DMS 273 (cell line): ENCODE measurements around the gene CMKLR1.
A peak's percentile ranks its signal among the peaks of the same experiment; 100 is the strongest.

ENCODE experiments used
- DNase-seq: peaks from one replicate; lab custom pipeline; 2025; ENCODE audit not compliant: unreplicated experiment; lab: John Stamatoyannopoulos, UW

Gene CMKLR1

GRCh38 chr12:108337235-108338223, 1.6 kb downstream of the CMKLR1 start:
- peak; percentile 56 for DNase-seq

- no peak for DNase-seq
Observed at GRCh38 chr12:108335349-108336119, 3.6 kb downstream of the CMKLR1 start.

GRCh38 chr12:108333898-108334699, 5.0 kb downstream of the CMKLR1 start:
- peak; percentile 18 for DNase-seq

- DNase-seq = no peak
Observed at GRCh38 chr12:108332791-108333382, 6.2 kb downstream of the CMKLR1 start.

- no peak for DNase-seq
Observed at GRCh38 chr12:108328420-108328819, 10.7 kb downstream of the CMKLR1 start.

- DNase-seq = no peak
Observed at GRCh38 chr12:108327621-108328344, 11.3 kb downstream of the CMKLR1 start.

GRCh38 chr12:108326254-108326750, 12.8 kb downstream of the CMKLR1 start:
- no peak for DNase-seq

GRCh38 chr12:108325549-108325948, 13.6 kb downstream of the CMKLR1 start:
- DNase-seq = no peak

GRCh38 chr12:108325018-108325358, 14.1 kb downstream of the CMKLR1 start:
- DNase-seq = no peak

- no peak for DNase-seq
Observed at GRCh38 chr12:108324351-108325017, 14.6 kb downstream of the CMKLR1 start.

GRCh38 chr12:108323581-108323980, 15.5 kb downstream of the CMKLR1 start:
- no peak for DNase-seq

- no peak for DNase-seq
Observed at GRCh38 chr12:108322998-108323397, 16.1 kb downstream of the CMKLR1 start.

- peak; percentile 22 for DNase-seq
Observed at GRCh38 chr12:108321688-108322087, 17.4 kb downstream of the CMKLR1 start.

- peak; percentile 35 for DNase-seq
Observed at GRCh38 chr12:108320507-108321293, 18.4 kb downstream of the CMKLR1 start.

- DNase-seq = no peak
Observed at GRCh38 chr12:108319277-108320234, 19.6 kb downstream of the CMKLR1 start.

- no peak for DNase-seq
Observed at GRCh38 chr12:108318472-108319275, 20.4 kb downstream of the CMKLR1 start.
